ENCODE data around the gene GGA1. TPM values are rescaled to one million over a fixed set of nuclear protein-coding genes. Genes with fewer than 3 reads are reported as not detected.

GGA1 gene
- total RNA-seq, 1 donor from 2014 or later = 78.9 TPM

GRCh38 chr22:37669586-37669985, 61.0 kb downstream of the GGA1 start:
- Mint-ChIP-seq H3K27me3 (ENCODE audit: insufficient read depth) (no peaks in the 10 kb centered on the region), H3K4me1 (ENCODE audit: low read depth) (peaks cover 37% of the 10 kb centered on the region), H3K9me3 (no peaks in the 10 kb centered on the region), H3K4me3 (no peak overlapping the region), H3K36me3 (ENCODE audit: low read depth) (peaks cover 16% of the 10 kb centered on the region), H3K27ac (no peak overlapping the region)
- intact Hi-C loops (cut with micrococcal nuclease) = no loop called here
- DNase-seq (ENCODE audit: low spot score) = no peak

DNA sequence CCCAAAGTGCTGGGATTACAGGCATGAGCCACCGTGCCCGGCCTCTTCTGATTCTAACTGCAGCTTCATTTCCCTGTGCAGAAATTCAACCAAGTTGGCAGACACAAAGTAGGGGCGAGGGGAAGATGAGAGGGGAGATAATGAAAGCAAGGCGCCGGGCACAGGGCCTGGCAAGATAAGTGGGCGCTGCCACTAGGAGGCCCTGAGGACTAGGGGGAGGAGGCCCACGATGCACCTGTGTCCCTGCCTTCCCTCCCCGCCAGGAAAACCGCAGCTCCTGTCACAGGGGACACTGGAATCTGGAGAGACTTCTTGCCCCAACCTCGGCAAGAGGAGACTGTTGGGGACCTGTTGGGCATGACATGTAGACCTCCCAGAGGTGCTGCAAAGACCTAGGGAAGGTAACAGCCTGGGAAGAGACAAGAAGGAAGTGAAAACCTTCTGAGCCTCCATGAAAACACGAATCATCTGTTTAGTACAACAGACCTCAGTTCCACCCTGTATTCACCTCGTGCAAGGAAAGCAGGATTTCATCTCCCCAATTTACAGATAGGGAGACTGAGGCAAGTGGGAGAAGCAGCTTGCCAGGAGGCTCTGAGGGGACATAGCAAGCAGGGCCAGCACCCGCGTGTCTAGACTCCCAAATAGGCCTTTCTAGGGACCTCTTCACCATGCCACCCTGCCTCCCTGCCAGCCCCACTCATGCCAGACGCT, 63.7 kb downstream of the GGA1 start:
- intact Hi-C loops (cut with micrococcal nuclease) = no loop called here
- no peak overlapping the region for H3K4me3 Mint-ChIP-seq
- peaks cover 41% of the 10 kb centered on the region for H3K4me1 Mint-ChIP-seq (ENCODE audit: low read depth)
- peak overlapping the region; percentile 13 for H3K27ac Mint-ChIP-seq
- H3K9me3 Mint-ChIP-seq = no peaks in the 10 kb centered on the region
- DNase-seq (ENCODE audit: low spot score) = no peak
- H3K27me3 Mint-ChIP-seq (ENCODE audit: insufficient read depth) = no peaks in the 10 kb centered on the region
- H3K36me3 Mint-ChIP-seq (ENCODE audit: low read depth) = peaks cover 7% of the 10 kb centered on the region

DNA sequence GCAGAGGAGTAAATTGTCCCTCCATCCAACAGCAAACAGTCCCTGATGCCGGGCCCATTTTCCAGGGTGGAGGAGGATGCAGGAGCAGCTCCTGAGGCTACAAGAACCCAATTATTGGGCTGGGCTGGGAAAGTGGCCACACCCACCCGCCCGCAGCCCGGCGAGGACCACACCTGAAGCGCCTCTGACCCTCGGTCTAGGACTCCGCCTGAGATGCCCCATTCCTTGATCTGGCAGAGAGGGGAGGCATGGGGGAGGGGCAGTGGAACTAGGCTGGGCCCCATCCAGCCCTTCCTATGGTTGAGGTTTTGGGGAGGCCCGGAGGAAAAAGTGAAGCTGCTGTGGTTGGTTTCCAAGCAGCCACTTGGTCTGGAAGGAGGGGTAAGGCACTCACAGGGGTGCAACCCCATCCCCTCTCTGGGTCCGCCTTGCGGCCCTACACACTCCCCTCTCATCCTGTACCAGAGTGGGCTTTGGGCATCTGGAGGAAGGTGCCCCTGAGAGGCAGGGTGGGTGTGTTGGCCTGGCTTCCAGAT, 64.4 kb downstream of the GGA1 start:
- no peak overlapping the region for H3K4me3 Mint-ChIP-seq
- no peaks in the 10 kb centered on the region for H3K27me3 Mint-ChIP-seq (ENCODE audit: insufficient read depth)
- peaks cover 7% of the 10 kb centered on the region for H3K36me3 Mint-ChIP-seq (ENCODE audit: low read depth)
- no peak for DNase-seq (ENCODE audit: low spot score)
- no peaks in the 10 kb centered on the region for H3K9me3 Mint-ChIP-seq
- H3K27ac Mint-ChIP-seq = no peak overlapping the region
- intact Hi-C loops (cut with micrococcal nuclease) = no loop called here
- peaks cover 46% of the 10 kb centered on the region for H3K4me1 Mint-ChIP-seq (ENCODE audit: low read depth)

- H3K9me3 Mint-ChIP-seq = no peaks in the 10 kb centered on the region
- DNase-seq (ENCODE audit: low spot score) = no peak
- H3K27me3 Mint-ChIP-seq (ENCODE audit: insufficient read depth) = no peaks in the 10 kb centered on the region
- H3K4me1 Mint-ChIP-seq (ENCODE audit: low read depth) = peaks cover 48% of the 10 kb centered on the region
- H3K36me3 Mint-ChIP-seq (ENCODE audit: low read depth) = peaks cover 7% of the 10 kb centered on the region
- peak overlapping the region; percentile 72 for H3K27ac Mint-ChIP-seq
- H3K4me3 Mint-ChIP-seq = peak overlapping the region; percentile 65
- intact Hi-C loops (cut with micrococcal nuclease) = no loop called here
Observed at GRCh38 chr22:37674248-37674647, 65.6 kb downstream of the GGA1 start.

DNA sequence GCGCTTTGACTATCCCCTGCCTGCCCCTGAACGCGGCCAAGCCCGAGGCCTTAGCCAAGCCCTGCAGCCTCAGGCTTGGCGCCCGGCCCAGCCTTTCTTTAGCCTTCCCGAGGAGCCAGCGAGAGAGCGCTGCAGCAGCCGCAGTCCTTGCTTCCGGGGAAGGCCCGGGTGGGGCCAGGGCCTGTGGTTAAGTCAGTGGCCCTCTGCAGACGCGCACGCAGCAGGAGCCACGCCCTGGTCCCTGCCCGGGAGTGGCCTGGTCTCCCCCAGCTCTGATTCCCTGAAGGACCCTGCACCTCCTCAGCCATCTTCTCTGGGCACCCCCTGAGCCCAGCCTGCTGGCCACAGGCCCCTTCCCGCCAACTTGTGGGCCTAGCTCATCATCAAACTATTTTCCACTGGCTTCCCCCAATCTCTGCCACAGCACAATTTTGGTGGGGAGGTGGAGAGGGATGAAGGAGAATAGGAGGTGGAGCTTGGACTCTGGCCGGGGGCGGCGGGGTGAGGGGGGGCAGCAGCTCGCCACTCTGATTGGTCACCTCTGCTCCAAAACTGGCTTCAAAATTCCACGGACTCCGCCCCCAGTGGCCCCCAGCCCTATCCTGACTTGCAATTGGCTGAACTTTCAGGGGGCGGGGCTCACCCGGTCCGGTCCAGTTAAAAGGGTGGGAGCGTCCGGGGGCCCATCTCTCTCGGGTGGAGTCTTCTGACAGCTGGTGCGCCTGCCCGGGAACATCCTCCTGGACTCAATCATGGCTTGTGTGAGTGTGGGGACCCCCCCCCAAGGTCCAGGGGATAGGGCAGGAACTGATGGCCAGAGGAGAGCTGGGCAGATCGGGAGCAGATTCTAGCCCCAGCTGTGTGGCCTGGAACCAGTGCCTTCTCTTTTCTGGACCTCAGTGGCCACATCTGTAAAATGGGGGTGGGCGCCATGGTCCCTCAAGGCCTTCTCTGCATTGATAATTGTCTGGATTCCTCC, 66.6 kb downstream of the GGA1 start, which contains the start of gene LGALS1:
Gene LGALS1 (plus strand): TSS at position 686 of the 979 bp plus-strand sequence. CDS start 67 bp downstream, at position 753.
- Mint-ChIP-seq H3K36me3 (ENCODE audit: low read depth) (peaks cover 11% of the 10 kb centered on the region), H3K27me3 (ENCODE audit: insufficient read depth) (no peaks in the 10 kb centered on the region)
- intact Hi-C loops (cut with micrococcal nuclease) = loop anchor here (1.0 to 5.0 kb wide), 3 partner anchors 71 to 188 kb away; partner anchors contain the start of gene MFNG

DNA sequence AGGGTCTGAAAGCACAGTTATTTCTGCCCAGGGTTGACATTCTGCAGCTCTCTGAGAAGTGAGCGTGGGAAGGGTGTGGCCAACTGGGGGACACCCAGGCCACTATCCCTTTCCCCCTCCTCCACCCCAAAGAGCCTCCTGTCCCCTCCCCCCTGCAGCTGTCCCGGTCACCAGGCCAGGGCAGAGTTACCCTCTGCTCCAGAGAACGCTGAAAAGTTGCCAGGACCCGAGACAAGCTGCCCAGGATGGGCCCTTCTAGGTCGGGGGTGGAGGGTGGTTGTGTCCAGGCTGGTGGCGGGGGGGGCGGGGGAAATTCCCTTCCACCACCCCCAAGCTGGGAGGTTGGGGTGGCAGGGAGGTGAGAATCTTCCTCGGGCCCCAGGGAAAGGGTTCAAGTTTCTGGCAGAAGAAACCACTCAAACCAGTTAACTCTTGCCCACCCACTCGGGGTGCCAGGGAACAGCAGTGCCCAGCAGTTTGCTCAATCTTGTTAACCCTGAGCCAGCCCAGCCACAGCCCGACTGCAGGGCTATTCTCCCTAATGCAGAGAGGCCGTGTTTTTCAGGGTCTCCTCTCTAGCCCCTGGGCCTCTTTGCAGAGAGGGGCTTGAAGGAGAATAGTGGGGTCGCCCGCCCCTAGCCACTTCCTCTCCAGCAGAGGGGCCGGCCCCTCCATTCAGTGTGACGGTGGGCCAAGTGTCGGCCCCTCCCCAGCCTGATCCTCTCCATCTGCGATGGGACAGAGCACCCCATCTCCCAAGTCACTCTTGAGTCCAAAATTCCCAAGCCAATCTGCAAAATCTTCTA, 67.5 kb downstream of the GGA1 start:
- peak overlapping the region; percentile 82 for H3K4me3 Mint-ChIP-seq
- peaks cover 50% of the 10 kb centered on the region for H3K4me1 Mint-ChIP-seq (ENCODE audit: low read depth)
- DNase-seq (ENCODE audit: low spot score) = peak; percentile 12
- intact Hi-C loops (cut with micrococcal nuclease) = loop anchor here (1.0 to 5.0 kb wide), 5 partner anchors 70 to 505 kb away; partner anchors contain the start of genes GCAT, MFNG and PLA2G6
- H3K36me3 Mint-ChIP-seq (ENCODE audit: low read depth) = peaks cover 9% of the 10 kb centered on the region
- no peaks in the 10 kb centered on the region for H3K27me3 Mint-ChIP-seq (ENCODE audit: insufficient read depth)
- no peaks in the 10 kb centered on the region for H3K9me3 Mint-ChIP-seq
- H3K27ac Mint-ChIP-seq = peak overlapping the region; percentile 89

More for the DNA sequence above, 66.6 kb downstream of the GGA1 start, which contains the start of gene LGALS1:
- H3K4me1 Mint-ChIP-seq (ENCODE audit: low read depth) = peaks cover 48% of the 10 kb centered on the region
- H3K9me3 Mint-ChIP-seq = no peaks in the 10 kb centered on the region
- H3K4me3 Mint-ChIP-seq = peak within 1 kb of the TSS; percentile 82
- DNase-seq (ENCODE audit: low spot score) = peak; percentile 73
- H3K27ac Mint-ChIP-seq = peak within 1 kb of the TSS; percentile 89

- no peaks in the 10 kb centered on the region for H3K9me3 Mint-ChIP-seq
- intact Hi-C loops (cut with micrococcal nuclease) = loop anchor here (1.0 to 5.0 kb wide), 10 partner anchors 9 to 504 kb away; partner anchors contain the start of genes ANKRD54, GCAT, GGA1 and MFNG
- peaks cover 55% of the 10 kb centered on the region for H3K4me1 Mint-ChIP-seq (ENCODE audit: low read depth)
- H3K4me3 Mint-ChIP-seq = peak overlapping the region; percentile 82
- H3K27me3 Mint-ChIP-seq (ENCODE audit: insufficient read depth) = no peaks in the 10 kb centered on the region
- H3K27ac Mint-ChIP-seq = peak overlapping the region; percentile 98
- peak; percentile 89 for DNase-seq (ENCODE audit: low spot score)
- H3K36me3 Mint-ChIP-seq (ENCODE audit: low read depth) = peaks cover 9% of the 10 kb centered on the region
Observed at GRCh38 chr22:37676736-37677492, 68.3 kb downstream of the GGA1 start.

DNA sequence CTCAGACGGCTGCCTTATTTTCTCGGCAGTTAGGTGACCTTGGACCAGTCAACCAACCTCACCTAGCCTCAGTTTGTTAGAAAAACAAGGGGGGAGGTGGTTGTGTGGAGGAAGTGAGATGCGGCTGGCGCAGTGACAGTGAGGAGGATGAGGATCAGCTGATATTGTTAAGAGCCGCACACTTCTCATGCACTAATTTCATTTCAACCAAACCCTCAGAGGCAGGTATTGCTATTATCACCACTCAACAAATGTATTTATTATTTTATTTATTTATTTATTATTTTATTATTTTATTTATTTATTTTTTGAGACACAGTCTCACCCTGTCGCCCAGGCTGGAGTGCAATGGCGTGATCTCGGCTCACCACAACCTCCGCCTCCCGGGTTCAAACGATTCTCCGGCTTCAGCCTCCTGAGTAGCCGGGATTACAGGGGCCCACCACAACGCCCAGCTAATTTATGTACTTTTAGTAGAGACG, 68.9 kb downstream of the GGA1 start:
- Mint-ChIP-seq H3K27ac (peak overlapping the region; percentile 98), H3K36me3 (ENCODE audit: low read depth) (peaks cover 9% of the 10 kb centered on the region), H3K9me3 (no peaks in the 10 kb centered on the region), H3K4me3 (peak overlapping the region; percentile 82), H3K4me1 (ENCODE audit: low read depth) (peaks cover 49% of the 10 kb centered on the region), H3K27me3 (ENCODE audit: insufficient read depth) (no peaks in the 10 kb centered on the region)
- intact Hi-C loops (cut with micrococcal nuclease) = loop anchor here (1.0 to 5.0 kb wide), 10 partner anchors 9 to 503 kb away; partner anchors contain the start of genes ANKRD54, GCAT, GGA1 and MFNG
- no peak for DNase-seq (ENCODE audit: low spot score)

DNA sequence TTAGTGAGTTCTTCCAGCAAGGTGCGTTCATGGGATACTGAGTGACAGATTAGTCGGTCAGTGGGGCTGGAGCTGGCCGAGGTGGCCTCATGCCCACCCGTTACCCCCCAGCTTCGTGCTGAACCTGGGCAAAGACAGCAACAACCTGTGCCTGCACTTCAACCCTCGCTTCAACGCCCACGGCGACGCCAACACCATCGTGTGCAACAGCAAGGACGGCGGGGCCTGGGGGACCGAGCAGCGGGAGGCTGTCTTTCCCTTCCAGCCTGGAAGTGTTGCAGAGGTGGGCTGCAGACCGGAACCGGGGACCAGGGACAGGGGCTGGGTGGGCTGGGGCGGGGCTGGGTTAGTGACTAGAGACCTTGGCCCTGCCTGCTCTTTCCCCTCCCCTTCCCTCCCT, 69.7 kb downstream of the GGA1 start:
- peaks cover 9% of the 10 kb centered on the region for H3K36me3 Mint-ChIP-seq (ENCODE audit: low read depth)
- no peaks in the 10 kb centered on the region for H3K9me3 Mint-ChIP-seq
- intact Hi-C loops (cut with micrococcal nuclease) = loop anchor here (5.0 kb wide), 2 partner anchors 141 to 191 kb away; partner anchors contain the start of gene MFNG
- H3K27ac Mint-ChIP-seq = no peak overlapping the region
- no peak overlapping the region for H3K4me3 Mint-ChIP-seq
- H3K27me3 Mint-ChIP-seq (ENCODE audit: insufficient read depth) = no peaks in the 10 kb centered on the region
- peaks cover 45% of the 10 kb centered on the region for H3K4me1 Mint-ChIP-seq (ENCODE audit: low read depth)
- DNase-seq (ENCODE audit: low spot score) = no peak

GRCh38 chr22:37679670-37680069, 71.0 kb downstream of the GGA1 start:
- peaks cover 6% of the 10 kb centered on the region for H3K36me3 Mint-ChIP-seq (ENCODE audit: low read depth)
- H3K9me3 Mint-ChIP-seq = no peaks in the 10 kb centered on the region
- H3K27ac Mint-ChIP-seq = peak overlapping the region; percentile 8
- H3K4me3 Mint-ChIP-seq = peak overlapping the region; percentile 59
- no peak for DNase-seq (ENCODE audit: low spot score)
- no peaks in the 10 kb centered on the region for H3K27me3 Mint-ChIP-seq (ENCODE audit: insufficient read depth)
- intact Hi-C loops (cut with micrococcal nuclease) = loop anchor here (5.0 kb wide), 2 partner anchors 142 to 192 kb away; partner anchors contain the start of gene MFNG
- H3K4me1 Mint-ChIP-seq (ENCODE audit: low read depth) = peaks cover 34% of the 10 kb centered on the region

- H3K27ac Mint-ChIP-seq = no peak overlapping the region
- H3K9me3 Mint-ChIP-seq = no peaks in the 10 kb centered on the region
- peaks cover 29% of the 10 kb centered on the region for H3K4me1 Mint-ChIP-seq (ENCODE audit: low read depth)
- DNase-seq (ENCODE audit: low spot score) = no peak
- H3K36me3 Mint-ChIP-seq (ENCODE audit: low read depth) = peaks cover 6% of the 10 kb centered on the region
- intact Hi-C loops (cut with micrococcal nuclease) = no loop called here
- no peak overlapping the region for H3K4me3 Mint-ChIP-seq
- no peaks in the 10 kb centered on the region for H3K27me3 Mint-ChIP-seq (ENCODE audit: insufficient read depth)
Observed at GRCh38 chr22:37680191-37680851, 71.7 kb downstream of the GGA1 start.
